Neural cell (in vitro differentiated cells): ENCODE data around the gene DGKK.

Source experiments
- CTCF ChIP-seq: fragments of 450-650 bp; IDR thresholded peaks from 2 replicates; pipeline ENCODE4 v1.5.1; 2014; ENCODE audit warnings: antibody characterized with exemption, mild to moderate bottlenecking, moderate library complexity; ENCODE audit not compliant: poor library complexity, severe bottlenecking
- EZH2 ChIP-seq: fragments of 200-600, 300-800 bp; shearing (Covaris generic), sonication (generic); IDR thresholded peaks from 2 replicates; pipeline ENCODE4 v1.6.1; 2014; ENCODE audit warnings: antibody characterized with exemption, low read length, borderline replicate concordance, mild to moderate bottlenecking; ENCODE audit not compliant: insufficient read depth, poor library complexity, severe bottlenecking
- MXI1 ChIP-seq: fragments of 450-650 bp; conservative IDR thresholded peaks from 2 replicates; pipeline ENCODE4 v1.6.1; 2014; ENCODE audit warnings: antibody characterized with exemption, mild to moderate bottlenecking; ENCODE audit not compliant: poor library complexity, severe bottlenecking
- POLR2AphosphoS5 ChIP-seq: IDR thresholded peaks from 2 replicates; pipeline ENCODE4 v1.6.1; 2012
- RAD21 ChIP-seq: fragments of 450-650 bp; conservative IDR thresholded peaks from 2 replicates; pipeline ENCODE4 v1.6.1; 2014; ENCODE audit warnings: antibody characterized with exemption, mild to moderate bottlenecking, moderate library complexity
- REST ChIP-seq: IDR thresholded peaks from 2 replicates; pipeline ENCODE4 v1.6.1; 2012; ENCODE audit warnings: borderline replicate concordance
- TAF1 ChIP-seq: IDR thresholded peaks from 2 replicates; pipeline ENCODE4 v1.6.1; 2012; ENCODE audit warnings: low read depth

DNA sequence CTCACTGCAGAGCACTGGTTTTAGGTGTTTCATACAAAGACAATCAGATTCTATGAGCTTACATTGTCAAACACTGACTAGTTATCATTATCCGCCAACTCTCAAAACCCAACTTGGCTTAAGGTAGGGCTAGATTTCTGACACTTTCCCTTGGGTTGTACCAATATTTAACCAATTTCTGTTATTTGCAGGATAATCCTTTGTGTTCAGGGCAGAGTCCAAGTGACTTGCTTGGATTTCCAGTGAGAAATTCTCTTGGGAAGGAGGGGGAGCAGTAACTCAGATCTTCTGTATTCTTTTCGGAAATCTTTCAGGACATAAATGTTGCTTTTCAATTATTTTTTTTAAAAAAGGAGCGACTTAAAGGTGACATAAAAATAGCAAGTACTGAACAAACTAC lies 23.1 kb downstream of the DGKK start:
- TF ChIP-seq TAF1: no peak
- TF ChIP-seq CTCF: no peak
- TF ChIP-seq RAD21: no peak
- no peak for TF ChIP-seq REST
- TF ChIP-seq EZH2: no peak
- no peak for TF ChIP-seq POLR2AphosphoS5
- no peak for TF ChIP-seq MXI1
